Activated T-helper 9 cell treated with anti-CD3 and anti-CD28 coated beads, Interleukin-2, amount 50 U/mL, for 16 hours (primary cell): ENCODE results near the gene ZNF592.
"Not testable (repeated sequence)": the region's sequence is repeated elsewhere in the genome, so short reads cannot be mapped to it uniquely, and the experiment has no call there.

Source experiments
- DNase-seq: peaks from one replicate; pipeline ENCODE4 v3.0.0-alpha.2; 2020; ENCODE audit warnings: low read depth

Gene ZNF592, protein sequence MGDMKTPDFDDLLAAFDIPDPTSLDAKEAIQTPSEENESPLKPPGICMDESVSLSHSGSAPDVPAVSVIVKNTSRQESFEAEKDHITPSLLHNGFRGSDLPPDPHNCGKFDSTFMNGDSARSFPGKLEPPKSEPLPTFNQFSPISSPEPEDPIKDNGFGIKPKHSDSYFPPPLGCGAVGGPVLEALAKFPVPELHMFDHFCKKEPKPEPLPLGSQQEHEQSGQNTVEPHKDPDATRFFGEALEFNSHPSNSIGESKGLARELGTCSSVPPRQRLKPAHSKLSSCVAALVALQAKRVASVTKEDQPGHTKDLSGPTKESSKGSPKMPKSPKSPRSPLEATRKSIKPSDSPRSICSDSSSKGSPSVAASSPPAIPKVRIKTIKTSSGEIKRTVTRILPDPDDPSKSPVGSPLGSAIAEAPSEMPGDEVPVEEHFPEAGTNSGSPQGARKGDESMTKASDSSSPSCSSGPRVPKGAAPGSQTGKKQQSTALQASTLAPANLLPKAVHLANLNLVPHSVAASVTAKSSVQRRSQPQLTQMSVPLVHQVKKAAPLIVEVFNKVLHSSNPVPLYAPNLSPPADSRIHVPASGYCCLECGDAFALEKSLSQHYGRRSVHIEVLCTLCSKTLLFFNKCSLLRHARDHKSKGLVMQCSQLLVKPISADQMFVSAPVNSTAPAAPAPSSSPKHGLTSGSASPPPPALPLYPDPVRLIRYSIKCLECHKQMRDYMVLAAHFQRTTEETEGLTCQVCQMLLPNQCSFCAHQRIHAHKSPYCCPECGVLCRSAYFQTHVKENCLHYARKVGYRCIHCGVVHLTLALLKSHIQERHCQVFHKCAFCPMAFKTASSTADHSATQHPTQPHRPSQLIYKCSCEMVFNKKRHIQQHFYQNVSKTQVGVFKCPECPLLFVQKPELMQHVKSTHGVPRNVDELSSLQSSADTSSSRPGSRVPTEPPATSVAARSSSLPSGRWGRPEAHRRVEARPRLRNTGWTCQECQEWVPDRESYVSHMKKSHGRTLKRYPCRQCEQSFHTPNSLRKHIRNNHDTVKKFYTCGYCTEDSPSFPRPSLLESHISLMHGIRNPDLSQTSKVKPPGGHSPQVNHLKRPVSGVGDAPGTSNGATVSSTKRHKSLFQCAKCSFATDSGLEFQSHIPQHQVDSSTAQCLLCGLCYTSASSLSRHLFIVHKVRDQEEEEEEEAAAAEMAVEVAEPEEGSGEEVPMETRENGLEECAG (N-terminal part only)

GRCh38 chr15:84748274-84749110 is at the start of gene ZNF592:
TSS of gene ZNF592 (plus strand) at chr15:84748592. CDS start at chr15:84782676, 34,084 bp downstream.
- DNase-seq, result peak; percentile 74

DNA sequence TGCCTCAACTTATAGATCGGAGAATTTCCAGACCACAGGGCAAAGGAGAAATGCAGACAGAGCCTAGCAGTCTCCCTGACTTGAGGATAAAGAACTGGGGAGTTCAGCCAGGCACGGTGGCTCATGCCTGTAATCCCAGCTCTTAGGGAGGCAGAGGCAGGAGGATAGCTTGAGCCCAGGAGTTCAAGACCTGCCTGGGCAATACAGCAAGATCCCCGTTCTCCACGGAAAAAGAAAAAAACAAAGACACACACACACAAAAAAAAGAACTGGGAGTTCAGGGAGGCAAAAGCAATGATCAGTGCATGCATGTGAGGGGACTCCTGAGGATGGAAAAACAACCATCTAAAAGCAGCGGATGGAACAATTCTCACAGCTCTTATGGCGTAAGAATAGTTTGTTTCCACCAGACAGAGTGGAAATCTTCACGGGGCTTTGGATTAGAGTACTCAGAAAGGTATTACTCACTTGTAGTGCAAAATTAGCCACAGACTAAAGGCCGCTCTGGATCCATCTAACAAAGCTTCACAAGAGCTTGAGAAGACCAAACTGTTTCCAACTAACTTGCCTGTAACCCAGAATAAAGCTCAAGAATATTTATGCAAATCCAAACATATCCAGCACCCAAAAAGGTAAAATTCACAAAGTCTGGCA is 48.7 kb upstream of the ZNF592 start:
- no peak for DNase-seq

DNA sequence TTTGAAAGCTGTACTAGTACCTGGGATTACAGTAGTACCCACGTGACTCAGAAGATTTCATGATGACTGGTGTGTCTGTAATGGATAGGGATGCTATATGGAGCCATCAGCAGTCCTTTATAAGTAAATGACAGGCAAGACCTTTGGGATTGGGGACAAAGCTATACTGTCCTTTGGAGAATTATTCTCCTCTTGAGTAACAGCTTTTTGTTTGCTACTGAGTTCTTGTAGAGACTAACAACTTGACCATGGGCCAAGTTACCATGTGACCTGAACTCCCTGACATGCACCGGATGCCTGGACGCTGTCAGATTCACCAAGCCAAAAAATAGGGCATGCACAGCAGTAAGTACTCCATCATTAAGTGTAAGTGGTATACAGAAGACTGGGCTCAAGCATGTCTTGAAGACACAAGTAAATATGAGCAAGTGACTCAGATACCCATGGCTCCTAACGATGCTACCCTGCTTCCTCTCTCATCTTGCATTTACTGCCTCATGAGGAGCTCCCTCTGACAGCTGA is 45.4 kb upstream of the ZNF592 start:
- no peak for DNase-seq

- DNase-seq, result no peak
Observed at GRCh38 chr15:84703808-84704207, 44.6 kb upstream of the ZNF592 start.

DNA sequence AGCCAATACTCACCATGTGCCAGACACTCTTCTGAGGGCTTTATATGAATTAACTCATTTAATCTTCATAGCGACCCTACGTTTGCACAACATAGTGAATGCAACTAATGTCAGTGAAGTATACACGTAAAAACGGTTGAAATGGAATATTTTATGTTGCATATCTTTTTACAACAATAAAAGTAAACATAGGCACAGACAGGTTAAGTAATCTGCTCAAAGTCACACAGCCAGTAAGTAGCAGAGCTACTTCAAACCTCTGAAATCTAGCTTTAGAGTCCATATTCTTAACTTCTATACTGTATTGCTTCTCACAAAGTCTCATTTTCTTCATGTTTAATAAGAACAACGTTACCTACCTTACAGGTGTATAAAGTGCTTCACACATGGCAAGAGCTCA is 34.0 kb upstream of the ZNF592 start:
- no peak for DNase-seq

GRCh38 chr15:84714821-84715220 is 33.6 kb upstream of the ZNF592 start:
- DNase-seq, result no peak

DNA sequence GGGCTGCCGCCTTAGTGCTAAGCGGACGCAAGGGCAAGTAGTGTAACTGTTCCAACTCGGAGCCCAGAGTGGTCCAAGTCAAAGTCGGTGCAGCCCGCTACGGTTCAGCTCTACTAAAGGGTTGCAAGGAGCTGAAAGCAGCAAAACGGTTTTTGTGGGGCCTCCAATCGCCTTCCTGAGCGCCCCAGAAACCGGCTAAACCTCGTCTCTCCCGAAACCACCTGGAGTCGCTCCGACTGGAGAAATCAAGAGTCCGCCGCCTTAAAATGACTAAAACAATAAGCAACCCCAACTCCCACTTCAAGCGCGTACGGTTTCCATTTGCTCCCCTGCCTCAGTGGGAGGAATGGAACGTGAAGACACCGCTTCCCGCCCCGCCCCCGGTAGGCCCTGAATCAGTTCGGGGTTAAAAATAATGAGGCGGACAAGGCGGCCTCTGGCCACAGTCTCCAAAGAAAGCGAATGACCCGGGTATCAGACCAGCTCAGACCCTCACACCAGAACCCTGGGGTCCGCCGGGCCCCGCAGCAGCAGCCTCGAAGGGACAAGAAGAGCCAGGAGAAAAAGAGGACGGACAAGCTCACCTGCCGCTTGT is 32.9 kb upstream of the ZNF592 start:
- DNase-seq, result peak; percentile 26

GRCh38 chr15:84716036-84716732 is 32.2 kb upstream of the ZNF592 start, which contains the start of gene SEC11A:
TSS of gene SEC11A (minus strand) at chr15:84716139. CDS start at chr15:84716075, 64 bp downstream.
- peak; percentile 85 for DNase-seq

DNA sequence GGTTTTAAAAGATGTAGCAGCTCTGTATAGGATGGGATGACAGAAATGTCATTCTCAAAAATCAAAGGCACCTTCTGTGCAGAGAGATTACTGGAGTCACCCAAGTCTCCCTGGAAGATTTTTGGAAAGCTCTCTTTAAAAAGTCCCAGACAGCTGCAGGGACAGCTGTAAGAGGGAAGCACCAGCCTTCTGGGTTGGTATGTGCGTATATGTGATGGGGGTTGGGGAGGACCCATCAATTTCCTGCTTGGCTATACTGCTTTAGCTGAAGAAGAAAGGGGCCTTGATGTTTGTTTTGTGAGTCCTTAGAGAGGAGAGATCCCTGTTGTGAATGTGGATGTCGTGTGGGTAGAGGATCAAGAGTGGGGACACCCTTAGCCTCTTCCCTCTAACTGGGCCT is 27.0 kb upstream of the ZNF592 start:
- no peak for DNase-seq

DNA sequence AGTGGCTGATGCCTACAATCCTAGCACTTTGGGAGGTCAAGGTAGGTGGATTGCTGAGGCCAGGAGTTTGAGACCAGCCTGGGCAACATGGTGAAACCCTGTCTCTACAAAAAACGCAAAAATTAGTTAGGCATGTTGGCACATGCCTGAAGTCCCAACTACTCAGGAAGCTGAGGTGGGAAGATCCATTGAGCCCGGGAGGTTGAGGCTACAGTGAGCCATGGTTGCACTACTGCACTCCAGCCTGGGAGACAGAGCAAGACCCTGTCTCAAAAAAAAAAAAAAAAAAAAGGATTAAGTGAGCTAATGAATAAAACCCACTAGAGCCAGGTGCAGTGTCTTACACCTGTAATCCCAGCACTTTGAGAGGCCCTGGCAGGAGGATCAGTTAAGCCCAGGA is 25.8 kb upstream of the ZNF592 start:
- DNase-seq, result no peak

DNA sequence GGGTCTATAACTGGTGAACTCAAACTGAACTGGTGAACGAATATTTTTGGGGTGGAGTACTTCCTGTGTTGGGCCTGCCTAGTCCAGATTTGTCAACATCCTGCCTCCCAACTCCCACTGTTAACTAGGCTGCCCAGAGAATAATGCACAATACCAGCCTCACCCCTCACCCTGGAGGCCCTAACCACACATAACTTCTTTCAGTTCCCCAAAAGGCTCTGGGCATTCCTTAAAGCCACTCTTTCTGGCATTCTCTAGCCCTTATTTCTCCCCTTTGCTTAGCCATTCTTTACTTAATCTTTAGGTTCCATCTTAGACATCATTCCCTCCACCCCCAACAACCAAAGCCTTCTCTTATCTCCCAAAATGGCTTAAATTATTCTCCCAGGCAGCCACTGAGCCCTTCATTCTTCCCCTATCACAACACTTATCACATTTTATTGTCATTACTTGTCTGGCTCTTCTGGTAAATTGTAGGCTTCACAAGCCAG is 23.3 kb upstream of the ZNF592 start:
- DNase-seq, result no peak

DNA sequence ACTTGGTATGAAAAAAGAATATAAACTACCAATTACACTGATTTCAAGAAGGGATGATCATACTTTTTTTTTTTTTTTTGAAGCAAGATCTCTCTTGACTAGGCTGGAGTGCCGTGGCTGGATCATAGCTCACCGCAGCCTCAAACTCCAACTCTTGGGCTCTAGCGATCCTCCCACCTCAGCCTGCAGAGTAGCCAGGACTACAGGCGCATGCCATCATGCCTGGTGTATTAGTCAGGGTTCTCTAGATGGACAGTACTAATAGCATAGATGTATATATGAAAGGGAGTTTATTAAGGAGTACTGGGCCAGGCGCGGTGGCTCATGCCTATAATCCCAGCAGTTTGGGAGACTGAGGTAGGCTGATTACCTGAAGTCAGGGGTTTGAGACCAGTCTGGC is 21.0 kb upstream of the ZNF592 start:
- no peak for DNase-seq

GRCh38 chr15:84731774-84732173 is 16.6 kb upstream of the ZNF592 start:
- no peak for DNase-seq

- peak; percentile 48 for DNase-seq
Observed at GRCh38 chr15:84734794-84735479, 13.5 kb upstream of the ZNF592 start.

DNA sequence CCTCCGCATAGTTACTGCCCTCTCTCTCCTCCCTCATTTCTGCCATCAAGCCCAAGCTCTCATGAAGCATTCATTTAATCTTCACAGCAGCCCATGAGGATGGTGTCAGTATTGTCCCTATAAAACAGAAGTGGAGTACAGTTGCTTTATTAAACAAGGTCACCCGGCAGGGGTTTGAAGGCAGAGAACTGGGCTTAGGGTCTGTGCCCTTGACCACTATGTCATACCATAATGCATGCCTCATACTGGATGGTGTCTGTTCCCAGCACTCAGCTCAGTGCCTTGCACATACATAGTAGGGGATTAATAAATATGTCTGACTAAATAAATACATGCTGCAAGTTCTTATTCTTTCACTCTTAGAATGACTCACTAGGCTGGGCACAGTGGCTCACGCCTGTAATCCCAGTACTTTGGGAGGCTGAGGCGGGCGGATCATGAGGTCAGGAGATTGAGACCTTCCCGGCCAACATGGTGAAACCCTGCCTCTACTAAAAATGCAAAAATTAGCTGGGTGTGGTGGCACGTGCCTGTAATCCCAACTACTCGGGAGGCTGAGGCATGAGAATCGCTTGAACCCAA is 12.8 kb upstream of the ZNF592 start:
- DNase-seq, result not testable (repeated sequence)

DNA sequence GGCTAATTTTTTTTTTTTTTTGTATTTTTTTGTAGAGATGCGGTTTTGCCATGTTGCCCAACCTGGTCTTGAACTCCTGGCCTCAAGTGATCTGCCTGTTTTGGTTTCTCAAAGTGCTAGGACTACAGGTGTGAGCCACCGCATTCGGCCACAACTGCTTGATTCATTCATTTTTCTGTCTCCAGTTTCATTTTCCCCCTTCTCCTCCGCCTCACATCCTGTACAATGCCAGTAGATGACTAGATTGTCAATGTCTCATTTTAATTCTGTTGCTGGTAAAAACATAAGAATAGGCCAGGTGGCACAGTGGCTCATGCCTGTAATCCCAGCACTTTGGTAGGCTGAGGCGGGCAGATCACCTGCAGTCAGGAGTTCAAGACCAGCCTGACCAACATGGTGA is 12.0 kb upstream of the ZNF592 start:
- peak; percentile 61 for DNase-seq

- DNase-seq, result no peak
Observed at GRCh38 chr15:84737005-84737404, 11.4 kb upstream of the ZNF592 start.

DNA sequence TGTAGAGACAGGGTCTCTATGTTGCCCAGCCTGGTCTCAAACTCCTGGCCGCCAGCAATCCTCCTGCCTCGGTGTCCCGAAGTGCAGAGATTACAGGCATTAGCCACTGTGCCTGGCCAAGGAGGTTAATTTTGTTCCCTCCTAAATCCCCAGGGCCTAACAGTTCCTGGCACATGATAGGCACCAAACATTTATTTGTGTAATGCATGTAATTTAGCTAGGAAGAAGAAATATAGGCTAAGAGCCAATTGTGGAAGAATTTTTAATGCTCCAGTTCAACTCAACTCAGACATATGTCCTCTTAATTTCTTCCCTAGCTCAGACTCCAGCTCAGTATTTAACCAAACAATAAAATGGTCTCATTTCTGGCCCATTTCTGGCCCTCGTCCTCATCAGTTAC is 7.7 kb upstream of the ZNF592 start:
- DNase-seq, result no peak
